ENCODE data around the gene PCDHGA6.

GRCh38 chr5:141389153-141390042 is 15.7 kb downstream of the PCDHGA6 start:
- no peak for TF ChIP-seq POLR2AphosphoS5 (IDR thresholded peaks at IDR 0.05; ENCODE audit: low read depth, low read length)
- TF ChIP-seq POLR2A (IDR thresholded peaks at IDR 0.05; ENCODE audit: low read depth, low read length), result no peak
- TF ChIP-seq SPI1 (IDR thresholded peaks at IDR 0.05; ENCODE audit: low read depth, low read length), result no peak
- no peak for TF ChIP-seq POU2F2 (IDR thresholded peaks at IDR 0.05; ENCODE audit: low read depth, low read length)
- TF ChIP-seq TAF1 (IDR thresholded peaks at IDR 0.05; ENCODE audit: low read depth, low read length), result no peak

Data from GM12891 (cell line).